ENCODE data around the gene ANKRD66.

ANKRD66 gene

DNA sequence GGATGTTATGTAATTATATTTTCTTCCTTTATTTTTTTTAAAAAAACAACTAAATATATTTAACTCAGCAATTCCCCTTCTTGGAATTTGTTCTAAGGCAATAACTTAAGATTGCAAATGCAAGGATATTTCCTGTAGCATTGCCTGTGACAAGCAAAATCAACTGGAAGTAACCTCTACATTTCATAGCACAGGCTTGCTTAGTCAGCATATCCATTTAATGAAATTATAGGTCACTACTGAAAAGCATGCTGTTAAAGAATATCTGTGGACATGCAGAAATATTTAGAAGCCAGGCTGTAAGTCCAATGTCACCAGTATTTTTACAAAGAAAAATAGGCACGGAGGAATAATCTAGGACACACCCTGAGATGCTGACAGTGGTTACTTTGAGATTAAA, 37.8 kb downstream of the ANKRD66 start:
- H3K36me3 ChIP-seq (ENCODE audit: control insufficient read depth in 2 of 2, insufficient read depth in 1 of 2, low read length in 2 of 2): no peaks in the 10 kb centered on the region
- no peak overlapping the region for H3K27ac ChIP-seq (ENCODE audit: extremely low read depth, low read depth, low read length)
- H3K4me3 ChIP-seq (ENCODE audit: low read depth, low read length): no peak overlapping the region
- no peaks in the 10 kb centered on the region for H3K9me3 ChIP-seq (ENCODE audit: control insufficient read depth, insufficient read depth, low read depth, low read length)
- CTCF ChIA-PET: interaction anchor here (0.6 kb wide), 1 partner anchor 33 kb away, joined by 3 read pairs; no protein-coding TSS in a partner anchor
- POLR2A ChIA-PET: no interaction called here
- TF ChIP-seq ZNF791 (tag by site-specific recombination; IDR thresholded peaks at IDR 0.05) (no peak), RBAK (tag by site-specific recombination; IDR thresholded peaks at IDR 0.05) (no peak), ZNF677 (tag by site-specific recombination; IDR thresholded peaks at IDR 0.05) (no peak), ZNF558 (tag by site-specific recombination; IDR thresholded peaks at IDR 0.05) (no peak), WT1 (tag by site-specific recombination; IDR thresholded peaks at IDR 0.05) (no peak), ZNF624 (tag by site-specific recombination; IDR thresholded peaks at IDR 0.05) (no peak), ZNF610 (tag by site-specific recombination; IDR thresholded peaks at IDR 0.05; ENCODE audit: borderline replicate concordance) (no peak), SP2 (tag by site-specific recombination; IDR thresholded peaks at IDR 0.05) (no peak), ZNF311 (tag by site-specific recombination; IDR thresholded peaks at IDR 0.05; ENCODE audit: borderline replicate concordance) (no peak)
- TF ChIP-seq, protein P1, sequence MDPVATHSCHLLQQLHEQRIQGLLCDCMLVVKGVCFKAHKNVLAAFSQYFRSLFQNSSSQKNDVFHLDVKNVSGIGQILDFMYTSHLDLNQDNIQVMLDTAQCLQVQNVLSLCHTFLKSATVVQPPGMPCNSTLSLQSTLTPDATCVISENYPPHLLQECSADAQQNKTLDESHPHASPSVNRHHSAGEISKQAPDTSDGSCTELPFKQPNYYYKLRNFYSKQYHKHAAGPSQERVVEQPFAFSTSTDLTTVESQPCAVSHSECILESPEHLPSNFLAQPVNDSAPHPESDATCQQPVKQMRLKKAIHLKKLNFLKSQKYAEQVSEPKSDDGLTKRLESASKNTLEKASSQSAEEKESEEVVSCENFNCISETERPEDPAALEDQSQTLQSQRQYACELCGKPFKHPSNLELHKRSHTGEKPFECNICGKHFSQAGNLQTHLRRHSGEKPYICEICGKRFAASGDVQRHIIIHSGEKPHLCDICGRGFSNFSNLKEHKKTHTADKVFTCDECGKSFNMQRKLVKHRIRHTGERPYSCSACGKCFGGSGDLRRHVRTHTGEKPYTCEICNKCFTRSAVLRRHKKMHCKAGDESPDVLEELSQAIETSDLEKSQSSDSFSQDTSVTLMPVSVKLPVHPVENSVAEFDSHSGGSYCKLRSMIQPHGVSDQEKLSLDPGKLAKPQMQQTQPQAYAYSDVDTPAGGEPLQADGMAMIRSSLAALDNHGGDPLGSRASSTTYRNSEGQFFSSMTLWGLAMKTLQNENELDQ (tag by site-specific recombination; IDR thresholded peaks at IDR 0.05; ENCODE audit: low read depth): no peak
- TF ChIP-seq, protein P2, sequence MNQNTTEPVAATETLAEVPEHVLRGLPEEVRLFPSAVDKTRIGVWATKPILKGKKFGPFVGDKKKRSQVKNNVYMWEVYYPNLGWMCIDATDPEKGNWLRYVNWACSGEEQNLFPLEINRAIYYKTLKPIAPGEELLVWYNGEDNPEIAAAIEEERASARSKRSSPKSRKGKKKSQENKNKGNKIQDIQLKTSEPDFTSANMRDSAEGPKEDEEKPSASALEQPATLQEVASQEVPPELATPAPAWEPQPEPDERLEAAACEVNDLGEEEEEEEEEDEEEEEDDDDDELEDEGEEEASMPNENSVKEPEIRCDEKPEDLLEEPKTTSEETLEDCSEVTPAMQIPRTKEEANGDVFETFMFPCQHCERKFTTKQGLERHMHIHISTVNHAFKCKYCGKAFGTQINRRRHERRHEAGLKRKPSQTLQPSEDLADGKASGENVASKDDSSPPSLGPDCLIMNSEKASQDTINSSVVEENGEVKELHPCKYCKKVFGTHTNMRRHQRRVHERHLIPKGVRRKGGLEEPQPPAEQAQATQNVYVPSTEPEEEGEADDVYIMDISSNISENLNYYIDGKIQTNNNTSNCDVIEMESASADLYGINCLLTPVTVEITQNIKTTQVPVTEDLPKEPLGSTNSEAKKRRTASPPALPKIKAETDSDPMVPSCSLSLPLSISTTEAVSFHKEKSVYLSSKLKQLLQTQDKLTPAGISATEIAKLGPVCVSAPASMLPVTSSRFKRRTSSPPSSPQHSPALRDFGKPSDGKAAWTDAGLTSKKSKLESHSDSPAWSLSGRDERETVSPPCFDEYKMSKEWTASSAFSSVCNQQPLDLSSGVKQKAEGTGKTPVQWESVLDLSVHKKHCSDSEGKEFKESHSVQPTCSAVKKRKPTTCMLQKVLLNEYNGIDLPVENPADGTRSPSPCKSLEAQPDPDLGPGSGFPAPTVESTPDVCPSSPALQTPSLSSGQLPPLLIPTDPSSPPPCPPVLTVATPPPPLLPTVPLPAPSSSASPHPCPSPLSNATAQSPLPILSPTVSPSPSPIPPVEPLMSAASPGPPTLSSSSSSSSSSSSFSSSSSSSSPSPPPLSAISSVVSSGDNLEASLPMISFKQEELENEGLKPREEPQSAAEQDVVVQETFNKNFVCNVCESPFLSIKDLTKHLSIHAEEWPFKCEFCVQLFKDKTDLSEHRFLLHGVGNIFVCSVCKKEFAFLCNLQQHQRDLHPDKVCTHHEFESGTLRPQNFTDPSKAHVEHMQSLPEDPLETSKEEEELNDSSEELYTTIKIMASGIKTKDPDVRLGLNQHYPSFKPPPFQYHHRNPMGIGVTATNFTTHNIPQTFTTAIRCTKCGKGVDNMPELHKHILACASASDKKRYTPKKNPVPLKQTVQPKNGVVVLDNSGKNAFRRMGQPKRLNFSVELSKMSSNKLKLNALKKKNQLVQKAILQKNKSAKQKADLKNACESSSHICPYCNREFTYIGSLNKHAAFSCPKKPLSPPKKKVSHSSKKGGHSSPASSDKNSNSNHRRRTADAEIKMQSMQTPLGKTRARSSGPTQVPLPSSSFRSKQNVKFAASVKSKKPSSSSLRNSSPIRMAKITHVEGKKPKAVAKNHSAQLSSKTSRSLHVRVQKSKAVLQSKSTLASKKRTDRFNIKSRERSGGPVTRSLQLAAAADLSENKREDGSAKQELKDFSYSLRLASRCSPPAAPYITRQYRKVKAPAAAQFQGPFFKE (tag by site-specific recombination; IDR thresholded peaks at IDR 0.05; ENCODE audit: borderline replicate concordance): no peak
- TF ChIP-seq, protein P3, sequence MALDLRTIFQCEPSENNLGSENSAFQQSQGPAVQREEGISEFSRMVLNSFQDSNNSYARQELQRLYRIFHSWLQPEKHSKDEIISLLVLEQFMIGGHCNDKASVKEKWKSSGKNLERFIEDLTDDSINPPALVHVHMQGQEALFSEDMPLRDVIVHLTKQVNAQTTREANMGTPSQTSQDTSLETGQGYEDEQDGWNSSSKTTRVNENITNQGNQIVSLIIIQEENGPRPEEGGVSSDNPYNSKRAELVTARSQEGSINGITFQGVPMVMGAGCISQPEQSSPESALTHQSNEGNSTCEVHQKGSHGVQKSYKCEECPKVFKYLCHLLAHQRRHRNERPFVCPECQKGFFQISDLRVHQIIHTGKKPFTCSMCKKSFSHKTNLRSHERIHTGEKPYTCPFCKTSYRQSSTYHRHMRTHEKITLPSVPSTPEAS (tag by site-specific recombination; IDR thresholded peaks at IDR 0.05): no peak
- H3K4me1 ChIP-seq (ENCODE audit: control insufficient read depth, insufficient read depth, low read length): no peaks in the 10 kb centered on the region

DNA sequence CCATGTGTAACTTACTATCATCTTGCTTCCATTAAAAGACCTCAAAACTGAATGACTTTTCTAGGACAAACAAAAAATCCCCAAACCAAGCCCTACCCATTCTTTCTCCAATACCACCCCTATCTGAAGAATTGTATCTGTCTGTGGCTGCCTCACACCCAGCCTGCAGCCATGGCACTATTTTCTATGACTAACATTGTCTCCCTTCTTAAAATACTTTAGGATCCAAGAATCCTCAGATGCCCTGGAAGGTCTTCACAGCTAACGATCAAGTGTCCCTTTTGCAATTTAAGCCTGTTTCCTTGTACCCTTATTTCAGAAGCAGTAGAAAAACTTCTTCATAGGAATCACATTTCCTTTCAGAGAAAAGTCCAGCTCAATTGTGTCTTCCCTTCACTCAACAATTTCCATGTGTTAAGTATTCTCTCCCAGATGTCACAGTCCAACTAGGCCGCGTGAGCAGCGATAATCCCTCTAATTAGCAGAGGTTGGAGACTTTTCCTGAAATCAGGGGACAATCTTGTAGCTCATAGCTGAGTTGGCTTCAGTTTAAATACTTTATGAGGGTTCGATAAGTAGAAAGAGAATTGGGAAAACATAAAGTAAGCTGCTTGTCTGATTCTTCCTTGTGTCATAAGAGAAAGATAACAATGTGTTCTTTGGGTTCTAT, 41.3 kb downstream of the ANKRD66 start:
- ChIA-PET CTCF (interaction anchor here (0.6 to 0.9 kb wide), 3 partner anchors 54 to 723 kb away, joined by 3 to 4 read pairs (median 3); no protein-coding TSS in a partner anchor), POLR2A (no interaction called here)
- Histone ChIP-seq H3K4me3 (ENCODE audit: low read depth, low read length) (no peak overlapping the region), H3K27ac (ENCODE audit: extremely low read depth, low read depth, low read length) (no peak overlapping the region), H3K36me3 (ENCODE audit: control insufficient read depth in 2 of 2, insufficient read depth in 1 of 2, low read length in 2 of 2) (no peaks in the 10 kb centered on the region), H3K9me3 (ENCODE audit: control insufficient read depth, insufficient read depth, low read depth, low read length) (no peaks in the 10 kb centered on the region), H3K4me1 (ENCODE audit: control insufficient read depth, insufficient read depth, low read length) (no peaks in the 10 kb centered on the region)
- TF ChIP-seq, protein P4, sequence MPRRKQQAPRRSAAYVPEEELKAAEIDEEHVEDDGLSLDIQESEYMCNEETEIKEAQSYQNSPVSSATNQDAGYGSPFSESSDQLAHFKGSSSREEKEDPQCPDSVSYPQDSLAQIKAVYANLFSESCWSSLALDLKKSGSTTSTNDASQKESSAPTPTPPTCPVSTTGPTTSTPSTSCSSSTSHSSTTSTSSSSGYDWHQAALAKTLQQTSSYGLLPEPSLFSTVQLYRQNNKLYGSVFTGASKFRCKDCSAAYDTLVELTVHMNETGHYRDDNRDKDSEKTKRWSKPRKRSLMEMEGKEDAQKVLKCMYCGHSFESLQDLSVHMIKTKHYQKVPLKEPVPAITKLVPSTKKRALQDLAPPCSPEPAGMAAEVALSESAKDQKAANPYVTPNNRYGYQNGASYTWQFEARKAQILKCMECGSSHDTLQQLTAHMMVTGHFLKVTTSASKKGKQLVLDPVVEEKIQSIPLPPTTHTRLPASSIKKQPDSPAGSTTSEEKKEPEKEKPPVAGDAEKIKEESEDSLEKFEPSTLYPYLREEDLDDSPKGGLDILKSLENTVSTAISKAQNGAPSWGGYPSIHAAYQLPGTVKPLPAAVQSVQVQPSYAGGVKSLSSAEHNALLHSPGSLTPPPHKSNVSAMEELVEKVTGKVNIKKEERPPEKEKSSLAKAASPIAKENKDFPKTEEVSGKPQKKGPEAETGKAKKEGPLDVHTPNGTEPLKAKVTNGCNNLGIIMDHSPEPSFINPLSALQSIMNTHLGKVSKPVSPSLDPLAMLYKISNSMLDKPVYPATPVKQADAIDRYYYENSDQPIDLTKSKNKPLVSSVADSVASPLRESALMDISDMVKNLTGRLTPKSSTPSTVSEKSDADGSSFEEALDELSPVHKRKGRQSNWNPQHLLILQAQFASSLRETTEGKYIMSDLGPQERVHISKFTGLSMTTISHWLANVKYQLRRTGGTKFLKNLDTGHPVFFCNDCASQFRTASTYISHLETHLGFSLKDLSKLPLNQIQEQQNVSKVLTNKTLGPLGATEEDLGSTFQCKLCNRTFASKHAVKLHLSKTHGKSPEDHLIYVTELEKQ (tag by site-specific recombination; IDR thresholded peaks at IDR 0.05; ENCODE audit: borderline replicate concordance): no peak
- TF ChIP-seq, protein P5, sequence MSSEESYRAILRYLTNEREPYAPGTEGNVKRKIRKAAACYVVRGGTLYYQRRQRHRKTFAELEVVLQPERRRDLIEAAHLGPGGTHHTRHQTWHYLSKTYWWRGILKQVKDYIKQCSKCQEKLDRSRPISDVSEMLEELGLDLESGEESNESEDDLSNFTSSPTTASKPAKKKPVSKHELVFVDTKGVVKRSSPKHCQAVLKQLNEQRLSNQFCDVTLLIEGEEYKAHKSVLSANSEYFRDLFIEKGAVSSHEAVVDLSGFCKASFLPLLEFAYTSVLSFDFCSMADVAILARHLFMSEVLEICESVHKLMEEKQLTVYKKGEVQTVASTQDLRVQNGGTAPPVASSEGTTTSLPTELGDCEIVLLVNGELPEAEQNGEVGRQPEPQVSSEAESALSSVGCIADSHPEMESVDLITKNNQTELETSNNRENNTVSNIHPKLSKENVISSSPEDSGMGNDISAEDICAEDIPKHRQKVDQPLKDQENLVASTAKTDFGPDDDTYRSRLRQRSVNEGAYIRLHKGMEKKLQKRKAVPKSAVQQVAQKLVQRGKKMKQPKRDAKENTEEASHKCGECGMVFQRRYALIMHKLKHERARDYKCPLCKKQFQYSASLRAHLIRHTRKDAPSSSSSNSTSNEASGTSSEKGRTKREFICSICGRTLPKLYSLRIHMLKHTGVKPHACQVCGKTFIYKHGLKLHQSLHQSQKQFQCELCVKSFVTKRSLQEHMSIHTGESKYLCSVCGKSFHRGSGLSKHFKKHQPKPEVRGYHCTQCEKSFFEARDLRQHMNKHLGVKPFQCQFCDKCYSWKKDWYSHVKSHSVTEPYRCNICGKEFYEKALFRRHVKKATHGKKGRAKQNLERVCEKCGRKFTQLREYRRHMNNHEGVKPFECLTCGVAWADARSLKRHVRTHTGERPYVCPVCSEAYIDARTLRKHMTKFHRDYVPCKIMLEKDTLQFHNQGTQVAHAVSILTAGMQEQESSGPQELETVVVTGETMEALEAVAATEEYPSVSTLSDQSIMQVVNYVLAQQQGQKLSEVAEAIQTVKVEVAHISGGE (tag by site-specific recombination; conservative IDR thresholded peaks at IDR 0.05; ENCODE audit: low read depth): no peak
- no peak for TF ChIP-seq SALL2 (tag by site-specific recombination; IDR thresholded peaks at IDR 0.05; ENCODE audit: borderline replicate concordance)
- no peak for TF ChIP-seq YY1 (tag by site-specific recombination; IDR thresholded peaks at IDR 0.05)
